Right lobe of liver (tissue), 4 donors: Measurements from ENCODE around the gene CHTF8.

ENCODE experiments used
- POLR2A ChIP-seq: fragments of 450-650 bp; IDR thresholded peaks from one replicate; pipeline ENCODE4 v1.6.1; 2017; ENCODE audit warnings: antibody characterized with exemption, mild to moderate bottlenecking
- TF ChIP-seq, protein P1 (sequence below), 4 donors: fragments of 200-600 bp in 3 of 4; fragments of 450-650 bp in 1 of 4; IDR thresholded peaks; one replicate each; pipeline versions ENCODE4 v1.5.1 to v1.8.0; 2016 to 2022; ENCODE audit warnings: antibody characterized with exemption in 4 of 4, mild to moderate bottlenecking in 2 of 4
- donor health status: DM: no; HTN: no; CAD: no.
- donor health status: DM: no; HTN: no; CAD: no.
- donor health status: DM: no; HTN: yes; CAD: no.

DNA sequence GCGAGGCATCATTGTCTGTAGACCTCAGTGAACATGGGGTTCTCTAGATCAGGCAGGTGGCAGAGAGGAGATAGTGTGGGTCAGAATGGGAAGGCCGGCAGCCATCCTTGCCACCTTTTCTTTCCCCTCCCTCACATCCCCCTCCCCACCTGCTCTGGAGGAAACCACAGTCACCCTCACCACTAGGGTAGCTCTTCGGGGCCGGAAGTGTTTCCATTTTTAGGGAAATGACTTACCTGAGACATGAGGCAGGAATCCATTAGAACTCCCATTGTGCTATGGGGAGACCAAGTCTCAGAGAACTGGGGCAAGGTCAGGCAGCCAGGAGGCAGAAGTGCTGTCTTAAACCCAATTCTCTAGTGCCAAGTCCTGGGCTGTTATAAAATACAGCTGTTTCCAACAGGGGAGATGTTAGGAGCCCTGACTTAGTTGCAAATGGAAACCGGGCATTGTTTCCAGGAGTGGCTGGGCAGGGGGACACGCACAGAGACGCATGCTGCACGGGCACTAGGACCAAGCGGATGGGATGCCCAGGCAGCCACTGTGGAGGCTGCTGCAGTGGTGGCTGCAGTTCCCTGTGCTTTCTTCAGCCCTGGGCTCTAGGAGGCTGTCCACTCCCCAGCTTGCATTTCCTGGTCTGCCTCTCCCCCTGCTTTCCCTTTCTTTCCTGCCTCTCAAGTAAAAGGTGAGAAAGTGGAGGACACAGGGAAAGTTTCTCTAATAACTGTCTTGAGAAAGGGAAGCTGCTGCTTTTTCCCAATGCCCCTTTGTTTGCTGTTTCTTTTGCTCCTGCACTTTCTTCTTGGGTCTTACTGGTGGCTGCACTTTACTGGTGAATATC is 24.1 kb downstream of the CHTF8 start:
- TF ChIP-seq, protein P1, sequence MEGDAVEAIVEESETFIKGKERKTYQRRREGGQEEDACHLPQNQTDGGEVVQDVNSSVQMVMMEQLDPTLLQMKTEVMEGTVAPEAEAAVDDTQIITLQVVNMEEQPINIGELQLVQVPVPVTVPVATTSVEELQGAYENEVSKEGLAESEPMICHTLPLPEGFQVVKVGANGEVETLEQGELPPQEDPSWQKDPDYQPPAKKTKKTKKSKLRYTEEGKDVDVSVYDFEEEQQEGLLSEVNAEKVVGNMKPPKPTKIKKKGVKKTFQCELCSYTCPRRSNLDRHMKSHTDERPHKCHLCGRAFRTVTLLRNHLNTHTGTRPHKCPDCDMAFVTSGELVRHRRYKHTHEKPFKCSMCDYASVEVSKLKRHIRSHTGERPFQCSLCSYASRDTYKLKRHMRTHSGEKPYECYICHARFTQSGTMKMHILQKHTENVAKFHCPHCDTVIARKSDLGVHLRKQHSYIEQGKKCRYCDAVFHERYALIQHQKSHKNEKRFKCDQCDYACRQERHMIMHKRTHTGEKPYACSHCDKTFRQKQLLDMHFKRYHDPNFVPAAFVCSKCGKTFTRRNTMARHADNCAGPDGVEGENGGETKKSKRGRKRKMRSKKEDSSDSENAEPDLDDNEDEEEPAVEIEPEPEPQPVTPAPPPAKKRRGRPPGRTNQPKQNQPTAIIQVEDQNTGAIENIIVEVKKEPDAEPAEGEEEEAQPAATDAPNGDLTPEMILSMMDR (IDR thresholded peaks at IDR 0.05) = no peak
- no peak for TF ChIP-seq POLR2A
